Mesendoderm (in vitro differentiated cells): ENCODE measurements around the gene SLC22A3.

Source experiments
- DNase-seq: peaks from one replicate; pipeline ENCODE4 v3.0.0; 2013
- H2AK5ac ChIP-seq: 2 replicates; pipeline ENCODE4 v1.6.1; 2013; ENCODE audit warnings: low read length, inconsistent platforms
- H2BK120ac ChIP-seq: 2 replicates; pipeline ENCODE4 v1.6.1; 2013; ENCODE audit warnings: low read depth, mild to moderate bottlenecking, low read length, moderate library complexity, mixed read lengths
- H2BK15ac ChIP-seq: replicated peaks from 2 replicates; pipeline ENCODE4 v1.6.1; 2013; ENCODE audit warnings: low read depth, mild to moderate bottlenecking, moderate library complexity
- H2BK5ac ChIP-seq: 2 replicates; pipeline ENCODE4 v1.6.1; 2013; ENCODE audit warnings: low read length, inconsistent platforms
- H3K18ac ChIP-seq: 2 replicates; pipeline ENCODE4 v1.6.1; 2013; ENCODE audit warnings: mild to moderate bottlenecking, low read length, mixed read lengths
- H3K23ac ChIP-seq: one replicate; pipeline ENCODE4 v1.6.1; 2013; ENCODE audit warnings: low read length
- H3K27ac ChIP-seq: 2 replicates; pipeline ENCODE4 v1.5.1; 2013; ENCODE audit warnings: low read depth, mild to moderate bottlenecking, inconsistent platforms, low read length, moderate library complexity
- H3K27me3 ChIP-seq: 2 replicates; pipeline ENCODE4 v1.6.1; 2013; ENCODE audit warnings: low read length, control low read depth, mild to moderate bottlenecking, inconsistent platforms; ENCODE audit not compliant: insufficient read depth, poor library complexity
- H3K36me3 ChIP-seq: 2 replicates; pipeline ENCODE4 v1.6.1; 2013; ENCODE audit warnings: low read length, inconsistent platforms; ENCODE audit not compliant: control insufficient read depth, insufficient read depth
- H3K4ac ChIP-seq: one replicate; pipeline ENCODE4 v1.6.1; 2013; ENCODE audit warnings: low read depth, mild to moderate bottlenecking, low read length, moderate library complexity
- H3K4me1 ChIP-seq: 2 replicates; pipeline ENCODE4 v1.6.1; 2013; ENCODE audit warnings: low read depth, low read length, inconsistent platforms; ENCODE audit not compliant: control insufficient read depth
- H3K4me2 ChIP-seq: 2 replicates; pipeline ENCODE4 v1.6.1; 2013; ENCODE audit warnings: low read length
- H3K4me3 ChIP-seq: 2 replicates; pipeline ENCODE4 v1.5.1; 2013; ENCODE audit warnings: mild to moderate bottlenecking, low read length
- H3K56ac ChIP-seq: one replicate; pipeline ENCODE4 v1.6.1; 2013; ENCODE audit warnings: low read length
- H3K79me1 ChIP-seq: 2 replicates; pipeline ENCODE4 v1.6.1; 2013; ENCODE audit warnings: low read length, inconsistent platforms
- H3K79me2 ChIP-seq: 2 replicates; pipeline ENCODE4 v1.6.1; 2013; ENCODE audit warnings: mild to moderate bottlenecking, low read length; ENCODE audit not compliant: control insufficient read depth, insufficient read depth
- H3K9ac ChIP-seq: 2 replicates; pipeline ENCODE4 v1.6.1; 2013; ENCODE audit warnings: low read length, inconsistent platforms
- H4K5ac ChIP-seq: one replicate; pipeline ENCODE4 v1.6.1; 2013; ENCODE audit warnings: low read length
- H4K8ac ChIP-seq: one replicate; pipeline ENCODE4 v1.6.1; 2013; ENCODE audit warnings: low read depth, mild to moderate bottlenecking, control low read depth, low read length, moderate library complexity
- WGBS: extraction: QIAGEN DNeasy Blood & Tissue Kit; methylation state at CpG from one replicate; pipeline ENCODE4 v1.1.7; 2013; ENCODE audit warnings: low lambda C conversion rate, missing lambda C conversion rate; ENCODE audit not compliant: insufficient coverage; ENCODE audit errors: extremely low coverage; 5-methylcytosine and 5-hydroxymethylcytosine counted together

SLC22A3 gene

GRCh38 chr6:160331204-160331603 is 17.0 kb upstream of the SLC22A3 start:
- Histone ChIP-seq H3K4me2 (no peak overlapping the region), H3K79me1 (no peaks in the 10 kb centered on the region), H3K27me3 (no peaks in the 10 kb centered on the region), H2BK15ac (no peak overlapping the region), H2AK5ac (no peak overlapping the region), H3K4ac (no peak overlapping the region), H3K4me3 (no peak overlapping the region), H3K4me1 (no peaks in the 10 kb centered on the region), H3K23ac (no peak overlapping the region), H2BK5ac (no peak overlapping the region), H3K79me2 (no peaks in the 10 kb centered on the region), H3K9ac (no peak overlapping the region), H4K8ac (no peak overlapping the region), H3K56ac (no peak overlapping the region), H4K5ac (no peak overlapping the region), H3K36me3 (no peaks in the 10 kb centered on the region), H2BK120ac (no peak overlapping the region), H3K27ac (no peak overlapping the region), H3K18ac (no peak overlapping the region)
- WGBS, result no CpG with 5 or more reads among the region's 5 CpGs
- no peak for DNase-seq

- Histone ChIP-seq H3K4me3 (no peak overlapping the region), H3K79me1 (no peaks in the 10 kb centered on the region), H2BK5ac (no peak overlapping the region), H3K9ac (no peak overlapping the region), H3K27me3 (no peaks in the 10 kb centered on the region), H2BK15ac (no peak overlapping the region), H3K4me1 (no peaks in the 10 kb centered on the region), H3K18ac (no peak overlapping the region), H4K5ac (no peak overlapping the region), H3K79me2 (no peaks in the 10 kb centered on the region), H3K56ac (no peak overlapping the region), H2AK5ac (no peak overlapping the region), H3K23ac (no peak overlapping the region), H3K27ac (no peak overlapping the region), H4K8ac (no peak overlapping the region), H3K4me2 (no peak overlapping the region), H2BK120ac (no peak overlapping the region), H3K36me3 (no peaks in the 10 kb centered on the region), H3K4ac (no peak overlapping the region)
- DNase-seq, result no peak
- no CpG with 5 or more reads among the region's 5 CpGs for WGBS
Measured at GRCh38 chr6:160331753-160332152, 16.4 kb upstream of the SLC22A3 start.

GRCh38 chr6:160333101-160333500 is 15.1 kb upstream of the SLC22A3 start:
- Histone ChIP-seq H3K79me2 (no peaks in the 10 kb centered on the region), H2BK120ac (no peak overlapping the region), H3K4me1 (no peaks in the 10 kb centered on the region), H3K9ac (no peak overlapping the region), H3K79me1 (no peaks in the 10 kb centered on the region), H3K4me3 (no peak overlapping the region), H3K4me2 (no peak overlapping the region), H3K27ac (no peak overlapping the region), H3K18ac (no peak overlapping the region), H2AK5ac (no peak overlapping the region), H3K4ac (no peak overlapping the region), H3K36me3 (no peaks in the 10 kb centered on the region), H3K56ac (no peak overlapping the region), H4K5ac (no peak overlapping the region), H2BK15ac (no peak overlapping the region), H3K27me3 (no peaks in the 10 kb centered on the region), H4K8ac (no peak overlapping the region), H2BK5ac (no peak overlapping the region), H3K23ac (no peak overlapping the region)
- no peak for DNase-seq
- no CpG with 5 or more reads among the region's 3 CpGs for WGBS

- DNase-seq, result no peak
- H3K4me1 ChIP-seq, result no peaks in the 10 kb centered on the region
- no peak overlapping the region for H3K4me2 ChIP-seq
Measured at GRCh38 chr6:160333841-160334240, 14.3 kb upstream of the SLC22A3 start.

GRCh38 chr6:160336200-160336599 is 12.0 kb upstream of the SLC22A3 start:
- H3K4me2 ChIP-seq, result no peak overlapping the region
- H3K79me1 ChIP-seq, result no peaks in the 10 kb centered on the region
- no peak overlapping the region for H2BK15ac ChIP-seq
- DNase-seq, result no peak
- no peak overlapping the region for H2BK5ac ChIP-seq
- H3K4me3 ChIP-seq, result no peak overlapping the region
- no CpG with 5 or more reads among the region's 5 CpGs for WGBS
- H3K4me1 ChIP-seq, result no peaks in the 10 kb centered on the region
- no peak overlapping the region for H3K56ac ChIP-seq
- H4K5ac ChIP-seq, result no peak overlapping the region
- H2BK120ac ChIP-seq, result no peak overlapping the region
- H3K36me3 ChIP-seq, result no peaks in the 10 kb centered on the region
- H2AK5ac ChIP-seq, result peak overlapping the region; percentile 8
- H3K27ac ChIP-seq, result no peak overlapping the region
- H3K9ac ChIP-seq, result no peak overlapping the region
- no peak overlapping the region for H3K18ac ChIP-seq
- no peaks in the 10 kb centered on the region for H3K79me2 ChIP-seq
- no peak overlapping the region for H4K8ac ChIP-seq
- H3K4ac ChIP-seq, result no peak overlapping the region
- H3K27me3 ChIP-seq, result no peaks in the 10 kb centered on the region
- H3K23ac ChIP-seq, result no peak overlapping the region

More at GRCh38 chr6:160333841-160334240, 14.3 kb upstream of the SLC22A3 start:
- Histone ChIP-seq H3K79me2 (no peaks in the 10 kb centered on the region), H3K23ac (no peak overlapping the region), H3K79me1 (no peaks in the 10 kb centered on the region), H2AK5ac (no peak overlapping the region), H2BK15ac (no peak overlapping the region), H3K36me3 (no peaks in the 10 kb centered on the region), H3K27me3 (no peaks in the 10 kb centered on the region), H3K9ac (no peak overlapping the region), H3K56ac (no peak overlapping the region), H3K4ac (no peak overlapping the region), H3K4me3 (no peak overlapping the region), H4K5ac (no peak overlapping the region), H3K27ac (no peak overlapping the region), H3K18ac (no peak overlapping the region), H4K8ac (no peak overlapping the region), H2BK5ac (no peak overlapping the region), H2BK120ac (no peak overlapping the region)
- WGBS, result no CpG with 5 or more reads among the region's 2 CpGs

- Histone ChIP-seq H3K4me1 (no peaks in the 10 kb centered on the region), H3K4me2 (no peak overlapping the region), H3K36me3 (no peaks in the 10 kb centered on the region), H3K9ac (no peak overlapping the region), H3K18ac (no peak overlapping the region), H2AK5ac (no peak overlapping the region), H2BK120ac (no peak overlapping the region), H3K4ac (no peak overlapping the region), H3K79me1 (no peaks in the 10 kb centered on the region), H4K5ac (no peak overlapping the region), H3K23ac (no peak overlapping the region), H3K27me3 (no peaks in the 10 kb centered on the region), H3K79me2 (no peaks in the 10 kb centered on the region), H4K8ac (no peak overlapping the region), H3K27ac (no peak overlapping the region), H2BK5ac (no peak overlapping the region), H2BK15ac (no peak overlapping the region), H3K4me3 (no peak overlapping the region), H3K56ac (no peak overlapping the region)
- 100% methylated on average over 1 of the region's 2 CpGs for WGBS
- peak; percentile 86 for DNase-seq
Measured at GRCh38 chr6:160337301-160337700, 10.9 kb upstream of the SLC22A3 start.
